Stimulated activated CD8-positive, alpha-beta memory T cell treated with anti-CD3 and anti-CD28 coated beads, Interleukin-4, amount 100 ng/mL, for 48 hours (primary cell): ENCODE results near the gene TBC1D17.

ENCODE experiments used
- DNase-seq: peaks from one replicate; pipeline ENCODE4 v3.0.0-alpha.2; 2020

TBC1D17 gene

GRCh38 chr19:49862391-49863253 is 14.9 kb upstream of the TBC1D17 start:
- peak; percentile 56 for DNase-seq

GRCh38 chr19:49863254-49863934 is 14.1 kb upstream of the TBC1D17 start:
- no peak for DNase-seq

GRCh38 chr19:49863935-49864320 is 13.6 kb upstream of the TBC1D17 start:
- no peak for DNase-seq

GRCh38 chr19:49864890-49865289 is 12.6 kb upstream of the TBC1D17 start:
- DNase-seq, result no peak

GRCh38 chr19:49866933-49867782 is 10.3 kb upstream of the TBC1D17 start, which contains the start of gene PNKP:
Gene PNKP, minus strand, starts transcription at chr19:49867576. Its CDS starts 372 bp downstream, at chr19:49867204.
- DNase-seq, result peak; percentile 96

- DNase-seq, result no peak
These were observed 8.5 kb upstream of the TBC1D17 start for GRCh38 chr19:49869009-49869483.

GRCh38 chr19:49869484-49870308 is 7.8 kb upstream of the TBC1D17 start:
- peak; percentile 92 for DNase-seq

- DNase-seq, result no peak
These were observed 7.1 kb upstream of the TBC1D17 start for GRCh38 chr19:49870309-49870901.

- no peak for DNase-seq
These were observed 6.0 kb upstream of the TBC1D17 start for GRCh38 chr19:49871349-49871985.

- DNase-seq, result no peak
These were observed 5.0 kb upstream of the TBC1D17 start for GRCh38 chr19:49872245-49873128.

GRCh38 chr19:49873129-49873521 is 4.4 kb upstream of the TBC1D17 start:
- no peak for DNase-seq

- DNase-seq, result no peak
These were observed 3.7 kb upstream of the TBC1D17 start for GRCh38 chr19:49873834-49874233.

- no peak for DNase-seq
These were observed 2.9 kb upstream of the TBC1D17 start for GRCh38 chr19:49874503-49875157.

- no peak for DNase-seq
These were observed 2.3 kb upstream of the TBC1D17 start for GRCh38 chr19:49875177-49875576.

GRCh38 chr19:49875857-49876421 is 1.6 kb upstream of the TBC1D17 start:
- peak; percentile 77 for DNase-seq

GRCh38 chr19:49876422-49877019 is 981 bp upstream of the TBC1D17 start:
- DNase-seq, result peak; percentile 98

- DNase-seq, result peak; percentile 100
These were observed 609 bp downstream of the TBC1D17 start for GRCh38 chr19:49877879-49878743.

GRCh38 chr19:49878744-49879070 is 1.2 kb downstream of the TBC1D17 start:
- no peak for DNase-seq
